HG03571 (cell line): ENCODE results near the gene ZNF331.

Experiments used
- ATAC-seq: cut with Tn5 transposase; IDR thresholded peaks from one replicate; pipeline ENCODE4 v1.9.1; 2021; ENCODE audit not compliant: unreplicated experiment

ZNF331 gene

DNA sequence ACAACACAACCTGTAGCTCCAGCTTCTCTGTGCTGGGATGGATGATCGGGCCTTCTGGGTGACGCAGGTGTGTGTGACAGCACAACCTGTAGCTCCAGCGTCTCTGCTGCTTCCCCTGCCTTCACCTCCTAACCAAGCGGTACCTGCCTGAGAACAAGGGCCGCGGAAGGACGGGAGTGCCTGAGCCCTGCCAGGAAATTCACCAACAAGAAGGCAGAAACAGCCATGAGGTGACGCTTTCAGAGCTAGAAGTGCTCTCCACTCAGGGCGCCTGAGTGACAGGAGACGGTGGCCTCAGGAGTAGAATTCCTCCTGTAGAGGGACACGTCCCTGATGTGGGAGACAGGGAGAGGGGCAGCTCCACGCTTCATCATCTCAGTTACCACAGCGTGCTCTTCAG lies 17.4 kb downstream of the ZNF331 start:
- no peak for ATAC-seq

DNA sequence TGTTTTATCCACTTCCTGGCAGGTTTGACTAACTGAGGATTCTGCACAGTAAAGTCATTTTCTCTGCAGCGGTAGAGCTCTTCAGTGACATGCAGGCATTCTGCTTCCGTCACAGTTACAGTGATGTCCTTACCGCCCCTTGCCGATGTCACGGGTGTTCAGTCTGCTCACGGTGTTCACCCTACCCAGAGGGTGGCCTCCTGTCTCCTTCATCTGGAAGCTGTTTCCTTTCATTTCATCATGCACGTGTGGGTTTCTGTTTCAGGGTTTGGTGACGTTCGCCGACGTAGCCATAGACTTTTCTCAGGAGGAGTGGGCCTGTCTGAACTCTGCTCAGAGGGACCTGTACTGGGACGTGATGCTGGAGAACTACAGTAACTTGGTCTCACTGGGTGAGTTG lies 33.4 kb downstream of the ZNF331 start:
- no peak for ATAC-seq

DNA sequence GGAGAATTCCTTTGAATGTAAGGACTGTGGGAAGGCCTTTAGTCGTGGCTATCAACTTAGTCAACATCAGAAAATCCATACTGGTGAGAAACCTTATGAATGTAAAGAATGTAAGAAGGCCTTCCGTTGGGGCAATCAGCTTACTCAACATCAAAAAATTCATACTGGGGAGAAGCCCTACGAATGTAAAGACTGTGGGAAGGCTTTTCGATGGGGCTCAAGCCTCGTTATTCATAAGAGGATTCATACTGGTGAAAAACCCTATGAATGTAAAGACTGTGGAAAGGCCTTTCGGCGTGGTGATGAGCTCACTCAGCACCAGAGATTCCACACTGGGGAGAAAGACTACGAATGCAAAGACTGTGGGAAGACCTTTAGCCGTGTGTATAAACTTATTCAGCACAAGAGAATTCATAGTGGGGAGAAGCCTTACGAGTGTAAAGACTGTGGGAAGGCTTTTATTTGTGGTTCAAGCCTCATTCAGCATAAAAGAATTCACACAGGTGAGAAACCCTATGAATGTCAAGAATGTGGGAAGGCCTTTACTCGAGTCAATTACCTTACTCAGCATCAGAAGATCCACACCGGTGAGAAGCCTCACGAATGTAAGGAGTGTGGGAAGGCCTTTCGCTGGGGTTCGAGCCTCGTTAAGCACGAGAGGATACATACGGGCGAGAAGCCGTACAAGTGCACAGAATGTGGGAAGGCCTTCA lies 39.2 kb downstream of the ZNF331 start:
- no peak for ATAC-seq

DNA sequence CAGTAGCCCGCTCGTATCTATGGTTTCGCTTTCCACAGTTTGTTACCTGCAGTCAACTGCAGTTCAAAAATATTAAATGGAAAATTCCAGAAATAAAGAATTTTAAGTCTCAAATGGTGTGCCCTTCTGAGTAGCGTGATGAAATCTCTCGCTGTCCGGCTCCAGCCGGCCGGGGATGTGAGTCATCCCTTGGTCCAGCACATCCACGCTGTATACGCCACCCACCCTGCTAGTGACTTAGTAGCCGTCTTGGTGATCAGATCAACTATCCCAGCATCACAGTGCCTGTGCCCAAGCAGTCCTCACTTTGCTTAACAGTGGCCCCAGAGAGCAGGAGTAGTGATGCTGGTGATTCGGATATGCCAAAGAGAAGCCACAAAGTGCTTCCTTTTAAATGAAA lies 40.0 kb downstream of the ZNF331 start:
- no peak for ATAC-seq

DNA sequence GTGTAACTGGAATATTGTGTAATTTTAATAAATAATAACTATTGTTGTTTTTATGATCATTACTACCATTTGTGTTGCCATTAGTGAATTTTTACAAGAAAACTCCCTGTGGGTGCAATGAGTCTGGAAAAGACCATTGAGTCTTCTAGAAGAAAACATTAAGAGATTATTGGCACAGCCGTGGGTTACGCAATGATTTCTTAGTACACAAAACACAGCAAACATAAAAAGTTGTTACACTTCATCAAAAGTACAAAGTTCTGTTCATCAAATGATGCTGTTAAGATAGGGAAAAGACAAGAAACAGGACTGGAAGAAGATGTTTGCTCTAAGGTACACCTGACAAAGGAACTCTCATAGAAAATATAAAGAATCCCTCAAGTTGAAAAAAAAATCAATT lies 41.6 kb downstream of the ZNF331 start:
- no peak for ATAC-seq

DNA sequence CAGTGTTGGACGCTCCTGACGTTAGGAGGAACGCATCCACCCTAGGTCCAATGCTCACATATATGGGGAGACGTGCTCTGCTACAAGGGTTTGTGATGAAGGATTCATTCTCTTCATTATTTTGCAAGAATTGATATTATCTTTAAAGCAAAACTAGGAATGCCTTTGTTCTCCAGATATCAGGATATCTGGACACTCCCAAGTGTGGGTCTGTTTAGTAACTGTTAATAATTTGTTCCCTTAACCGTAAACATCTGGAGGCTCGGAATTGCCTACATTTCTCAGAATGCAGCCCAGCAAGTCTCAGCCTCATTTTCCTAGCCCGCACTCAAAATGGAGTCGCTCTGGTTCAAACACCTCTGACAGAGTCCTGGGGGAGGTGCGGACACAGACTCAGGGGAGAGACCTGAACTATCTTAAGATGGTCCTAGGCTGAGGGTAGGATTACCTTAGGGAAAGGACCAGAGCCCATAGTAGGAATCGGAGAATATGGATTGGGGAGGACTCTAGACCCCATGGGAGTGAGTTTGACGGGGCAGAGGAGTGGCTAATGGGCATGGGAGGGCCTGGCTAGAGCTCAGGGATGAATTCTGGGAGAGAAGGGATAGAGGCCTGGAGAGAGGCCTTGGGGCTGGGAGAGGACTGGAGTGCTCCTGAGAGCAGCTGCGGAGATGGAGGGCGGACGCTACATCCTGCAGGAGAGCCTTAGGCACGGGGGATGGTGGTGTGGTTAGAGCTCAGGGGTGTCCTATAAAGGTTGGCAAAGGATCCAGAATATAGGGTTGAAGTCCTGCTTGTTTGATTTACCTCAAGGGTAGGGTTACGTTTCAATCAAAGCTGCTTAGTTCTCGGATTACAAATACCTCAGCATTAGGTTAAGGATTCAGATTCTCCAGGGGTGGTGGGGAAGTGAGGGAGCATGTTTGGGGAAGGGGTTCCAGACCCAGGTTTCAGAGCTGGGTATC lies 43.2 kb downstream of the ZNF331 start:
- ATAC-seq = no peak

DNA sequence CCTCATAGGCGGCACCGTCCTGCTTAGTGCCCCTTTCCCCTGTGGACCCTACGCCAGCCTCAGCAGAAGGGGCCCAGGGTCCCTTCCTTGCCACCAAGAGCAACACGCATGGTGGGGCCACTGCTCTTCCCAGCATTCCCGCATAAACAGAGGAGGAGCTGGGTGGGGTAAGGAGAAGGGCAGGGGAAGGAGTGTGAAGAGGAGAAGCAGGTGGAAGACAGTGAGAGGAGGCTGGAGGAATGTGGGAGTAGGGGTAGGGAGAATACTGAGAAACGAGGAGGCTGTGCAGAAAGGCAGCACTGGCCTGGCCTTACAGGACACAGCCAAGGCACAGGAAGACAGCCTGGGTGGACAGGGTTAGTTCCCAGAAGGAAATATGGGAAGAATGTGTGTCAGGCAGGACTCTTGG lies 43.9 kb downstream of the ZNF331 start:
- ATAC-seq = no peak

DNA sequence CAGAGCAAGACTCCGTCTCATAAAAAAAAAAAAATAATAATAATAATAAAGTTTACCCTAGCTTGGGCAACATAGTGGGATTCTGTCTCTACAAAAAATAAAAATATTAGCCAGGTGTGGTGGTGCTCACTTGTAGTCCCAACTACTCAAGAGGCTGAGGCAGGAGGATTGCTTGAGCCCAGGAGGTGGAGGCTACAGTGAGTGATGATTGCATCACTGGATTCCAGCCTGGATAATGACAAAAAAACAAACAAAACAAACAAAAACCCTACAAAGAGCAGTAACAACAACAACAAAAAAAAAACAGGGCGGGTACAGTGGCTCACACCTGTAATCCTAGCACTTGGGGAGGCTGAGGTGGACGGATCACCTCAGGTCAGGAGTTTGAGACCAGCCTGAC lies 45.2 kb downstream of the ZNF331 start:
- no peak for ATAC-seq

DNA sequence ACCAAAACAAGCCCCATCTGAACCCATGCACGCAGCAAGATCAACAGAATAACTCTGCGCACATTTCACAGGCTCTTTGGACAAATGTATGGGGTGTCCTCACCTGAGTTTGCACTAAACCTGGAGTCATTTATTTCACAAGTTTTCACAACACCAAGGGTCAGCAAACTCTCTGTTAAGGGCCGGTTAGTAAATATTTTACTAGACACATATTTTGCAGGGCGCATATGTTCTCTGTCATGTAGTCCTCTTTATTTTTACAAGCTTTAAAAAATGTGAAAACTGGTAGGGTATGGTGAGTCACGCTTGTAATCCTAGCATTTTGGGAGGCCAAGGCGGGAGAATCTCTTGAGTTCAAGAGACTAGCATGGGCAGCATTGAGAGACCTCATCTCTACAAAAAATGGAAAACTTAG lies 48.3 kb downstream of the ZNF331 start:
- ATAC-seq = no peak

DNA sequence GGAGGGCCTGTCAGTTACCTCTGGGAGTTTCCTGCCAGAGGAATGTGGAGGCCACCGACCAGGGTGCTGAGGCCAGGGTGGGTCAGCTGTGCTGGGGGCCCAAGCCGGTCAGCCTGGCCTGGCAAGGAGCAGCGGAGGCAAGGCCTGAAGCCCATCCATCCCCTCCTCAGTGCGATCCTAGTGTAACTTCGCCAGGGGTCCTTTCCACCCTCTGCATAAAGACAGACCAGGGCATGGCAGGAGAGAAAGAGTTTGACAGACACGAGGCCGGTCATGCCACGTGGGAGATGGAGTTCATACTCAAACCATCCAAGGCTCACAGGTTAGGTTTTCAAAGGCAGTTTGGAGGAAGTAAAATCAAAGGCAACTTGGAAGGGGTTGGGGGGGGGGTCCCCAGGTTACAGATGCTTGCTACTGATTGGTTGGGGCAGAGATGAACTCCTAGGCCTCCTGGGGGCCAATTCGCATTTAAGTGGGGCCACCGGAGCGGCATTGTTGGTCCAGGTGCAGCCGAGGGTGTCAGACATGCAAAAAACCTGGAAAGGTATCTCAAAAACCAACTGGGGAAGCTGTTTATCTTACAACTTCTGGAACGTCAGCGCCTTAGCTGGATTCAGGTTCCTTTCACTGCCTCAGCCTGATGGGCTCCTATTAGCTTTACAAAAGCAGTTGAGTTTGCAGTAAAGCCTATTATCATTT lies 57.0 kb downstream of the ZNF331 start:
- no peak for ATAC-seq

DNA sequence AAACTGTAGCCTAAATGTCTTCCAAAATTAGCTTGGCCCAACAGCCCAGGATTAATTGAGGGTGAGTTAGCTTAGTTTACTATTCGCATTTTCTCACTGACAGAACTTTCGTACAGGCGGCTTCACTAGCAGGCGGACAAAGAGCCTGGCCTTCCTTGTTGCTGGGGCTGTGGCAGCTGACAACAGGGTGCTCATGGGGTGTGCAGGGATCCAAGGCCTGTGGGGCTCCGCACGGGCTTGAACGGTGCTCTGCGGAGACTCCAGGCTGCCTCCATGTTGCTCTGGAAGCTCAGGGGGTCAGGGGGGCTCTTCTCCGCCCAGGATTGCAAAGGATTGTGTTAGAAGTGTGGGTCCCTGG lies 57.5 kb downstream of the ZNF331 start:
- ATAC-seq = no peak

DNA sequence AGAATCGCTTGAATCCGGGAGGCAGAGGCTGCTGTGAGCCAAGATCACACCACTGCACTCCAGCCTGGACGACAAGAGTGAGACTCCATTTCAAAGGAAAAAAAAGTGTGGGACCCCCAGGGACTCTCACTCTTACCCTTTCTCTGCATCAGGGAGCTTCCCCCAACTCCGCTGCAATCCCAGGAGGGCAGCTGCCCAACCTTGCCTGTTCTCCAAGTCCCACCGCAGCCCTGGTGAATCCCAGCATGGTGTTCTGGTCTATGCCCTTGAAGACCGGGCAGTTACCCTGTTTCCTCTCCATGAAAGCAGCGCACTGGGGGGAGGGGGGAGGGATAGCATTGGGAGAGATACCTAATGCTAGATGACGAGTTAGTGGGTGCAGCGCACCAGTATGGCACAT lies 58.1 kb downstream of the ZNF331 start:
- ATAC-seq = no peak

DNA sequence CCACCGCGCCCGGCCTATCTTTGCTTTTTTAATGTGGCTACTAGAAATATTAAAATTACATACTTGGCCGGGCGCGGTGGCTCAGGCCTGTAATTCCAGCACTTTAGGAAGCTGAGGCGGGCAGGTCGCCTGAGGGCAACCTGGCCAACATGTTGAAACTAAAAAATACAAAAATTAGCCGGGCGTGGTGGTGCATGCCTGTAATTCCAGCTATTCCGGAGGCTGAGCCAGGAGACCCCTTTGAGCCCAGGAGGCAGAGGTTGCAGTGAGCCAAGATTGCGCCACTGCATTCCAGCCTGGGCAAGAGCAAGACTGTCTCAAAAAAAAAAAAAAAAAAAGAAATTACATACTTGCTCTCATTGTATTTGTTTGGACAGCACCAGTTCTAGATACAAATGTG lies 59.1 kb downstream of the ZNF331 start:
- ATAC-seq = no peak

DNA sequence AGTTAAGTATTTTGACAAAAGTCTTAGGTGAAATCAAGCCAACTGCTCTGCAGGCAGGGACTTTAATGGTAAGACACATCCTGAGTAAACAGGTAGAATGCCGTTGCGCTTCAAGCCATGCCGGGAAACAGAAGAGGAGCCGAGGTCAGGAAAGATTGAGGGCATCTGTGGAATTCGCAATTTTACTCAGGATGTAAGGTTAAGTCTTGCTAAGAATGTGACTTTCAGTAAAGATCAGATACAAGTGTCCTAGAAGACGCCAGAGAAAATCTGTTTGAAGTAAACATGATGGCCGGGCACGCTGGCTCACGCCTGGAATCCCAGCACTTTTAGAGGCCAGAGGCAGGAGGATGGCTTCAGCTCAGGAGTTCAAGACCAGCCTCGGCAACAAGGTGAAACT lies 60.4 kb downstream of the ZNF331 start:
- ATAC-seq = no peak

DNA sequence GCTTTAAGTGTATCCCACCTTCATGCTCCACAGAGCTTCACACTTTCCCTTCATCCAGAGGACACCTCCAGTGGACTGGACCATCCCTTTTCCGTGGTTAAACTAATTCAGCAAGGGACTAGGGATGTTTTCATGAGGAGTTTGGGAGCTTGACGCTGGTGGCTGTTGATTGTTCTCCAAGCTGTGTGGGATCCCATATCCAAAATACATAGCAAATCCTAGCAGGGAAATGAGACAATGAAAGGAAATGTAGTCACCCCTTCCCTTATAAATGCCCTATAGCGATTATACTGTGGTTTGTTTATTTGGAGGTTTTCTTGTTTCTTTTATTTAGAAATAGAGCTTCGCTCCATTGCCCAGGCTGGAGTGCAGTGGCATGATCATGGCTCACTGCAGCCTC lies 62.3 kb downstream of the ZNF331 start:
- no peak for ATAC-seq

DNA sequence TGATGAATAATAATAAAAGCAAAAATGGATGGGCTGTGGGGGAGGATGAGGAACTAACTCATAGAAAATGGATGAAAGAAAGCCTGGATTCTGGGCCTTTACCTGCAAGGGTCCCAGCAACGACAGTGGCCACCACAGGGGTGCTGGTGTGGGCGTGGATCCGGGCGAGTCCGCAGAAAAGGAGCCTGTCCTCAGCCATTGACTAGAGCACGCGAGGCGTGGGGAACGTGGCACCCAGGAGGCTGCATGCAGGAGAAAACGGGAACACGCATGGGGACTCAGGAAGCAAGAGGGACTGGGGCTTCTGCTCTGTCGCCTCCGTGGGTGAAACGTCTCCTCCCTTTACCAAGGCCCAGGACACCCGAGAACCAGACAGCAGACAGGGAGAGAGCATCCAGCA lies 68.1 kb downstream of the ZNF331 start:
- no peak for ATAC-seq

DNA sequence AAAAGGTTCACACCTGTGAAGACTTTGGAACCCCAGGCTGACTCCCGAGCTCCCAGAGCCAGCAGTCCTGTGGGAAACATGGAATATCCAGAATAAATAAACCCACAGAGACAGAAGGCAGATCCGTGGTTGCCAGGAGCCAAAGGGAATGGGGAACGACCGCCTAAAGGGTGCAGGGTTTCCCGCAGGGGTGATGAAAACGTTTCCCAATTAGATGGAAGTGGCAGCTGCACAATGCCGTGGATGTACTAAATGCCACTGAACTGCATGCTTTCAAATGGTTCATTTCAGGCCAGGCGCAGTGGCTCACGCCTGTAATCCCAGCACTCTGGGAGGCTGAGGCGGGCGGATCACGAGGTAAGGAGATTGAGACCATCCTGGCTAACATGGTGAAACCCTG lies 70.4 kb downstream of the ZNF331 start:
- no peak for ATAC-seq

DNA sequence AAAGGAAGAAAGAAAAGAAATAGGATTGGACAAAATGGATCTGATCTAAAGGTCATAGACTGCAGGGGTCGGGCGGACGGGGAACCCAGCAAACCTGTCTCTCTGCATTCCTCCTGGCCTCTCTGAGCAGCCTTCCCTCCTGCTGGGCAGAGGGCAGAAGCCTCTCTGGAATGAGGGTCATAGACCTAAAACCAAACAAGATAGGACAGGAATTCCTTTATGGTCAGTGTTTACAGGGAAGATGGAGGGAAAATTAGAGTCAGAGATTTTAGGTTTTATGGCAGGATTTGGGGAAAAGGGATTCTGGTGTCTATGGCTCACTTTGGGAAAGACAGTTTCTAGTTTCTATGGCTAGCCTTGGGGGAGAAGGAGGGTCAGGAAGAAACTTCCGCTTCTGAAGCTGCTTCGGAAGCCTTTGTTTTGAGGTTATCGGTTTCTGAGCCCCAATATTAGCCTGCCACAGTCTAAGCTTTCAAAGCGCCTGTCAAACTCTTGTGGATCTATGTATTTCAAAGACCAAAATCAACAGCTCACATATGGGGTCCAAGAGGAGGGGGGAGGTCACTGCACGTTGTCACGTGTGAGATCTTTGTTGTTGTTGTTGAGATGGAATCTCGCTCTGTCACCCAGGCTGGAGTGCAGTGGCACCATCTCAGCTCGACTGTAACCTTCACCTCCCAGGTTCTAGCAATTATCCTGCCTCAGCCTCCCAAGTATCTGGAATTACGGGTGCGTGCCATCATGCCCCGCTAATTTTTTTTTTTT lies 75.0 kb downstream of the ZNF331 start:
- ATAC-seq = no peak

DNA sequence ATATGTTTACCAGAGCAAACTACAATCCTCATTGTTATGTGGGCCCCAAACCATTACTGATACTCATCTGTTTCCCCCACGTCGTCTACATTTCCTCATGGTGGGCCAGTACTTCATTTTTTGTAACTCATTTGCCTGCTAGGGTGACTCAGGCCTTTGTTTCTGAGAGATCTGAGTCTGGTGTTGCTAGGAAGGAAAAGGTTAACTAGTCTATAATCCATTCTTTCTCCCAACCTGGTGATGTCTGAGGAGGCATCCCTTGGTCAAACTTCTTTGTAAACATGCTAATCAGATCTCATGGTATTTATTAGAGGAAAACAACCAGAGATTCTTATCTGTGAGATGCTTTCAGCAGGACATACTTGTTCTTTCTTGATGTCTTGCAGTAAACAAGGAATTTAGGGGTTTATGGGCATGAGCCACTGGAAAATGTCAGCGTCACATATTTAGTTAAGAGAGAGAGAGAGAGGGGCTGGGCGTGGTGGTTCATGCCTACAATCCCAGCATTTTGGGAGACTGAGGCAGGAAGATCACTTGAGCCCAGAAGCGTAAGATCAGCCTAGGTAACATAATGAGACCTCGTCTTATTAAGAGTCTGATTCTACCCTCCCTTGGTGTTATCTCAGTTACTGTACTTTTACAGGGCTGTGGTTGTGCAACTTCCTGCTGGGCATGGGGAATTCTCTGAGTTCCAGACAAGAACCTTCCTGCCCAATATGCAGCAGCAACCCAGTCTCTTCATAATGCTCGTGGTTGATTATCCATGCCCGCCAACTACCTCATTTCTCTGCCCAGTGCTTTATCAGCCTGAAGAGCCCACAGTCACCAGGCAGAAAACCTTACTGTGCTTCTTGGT lies 84.2 kb downstream of the ZNF331 start:
- ATAC-seq = no peak
